Neural cell (in vitro differentiated cells): ENCODE results near the gene PIGA. TPM values are rescaled to one million over a fixed set of nuclear protein-coding genes. Genes with fewer than 3 reads are reported as not detected.

Experiments used
- H2AFZ ChIP-seq: fragments of 200-600, 300-800 bp; sonication (generic), shearing (Covaris generic); 2 replicates; pipeline ENCODE4 v1.6.0; 2014; ENCODE audit warnings: low read depth, mild to moderate bottlenecking, antibody characterized with exemption, low read length, moderate library complexity
- H3F3A ChIP-seq: fragments of 200-600 bp; shearing (Covaris generic); 2 replicates; pipeline ENCODE4 v1.6.1; 2016; ENCODE audit warnings: mild to moderate bottlenecking, moderate library complexity, mixed read lengths, antibody characterized with exemption, low read length; ENCODE audit not compliant: insufficient read depth, poor library complexity, severe bottlenecking
- H3K27ac ChIP-seq: fragments of 200-600, 300-800 bp; sonication (generic), shearing (Covaris generic); 2 replicates; pipeline ENCODE4 v1.5.1; 2014; ENCODE audit warnings: mild to moderate bottlenecking, low read length, moderate library complexity
- H3K27me3 ChIP-seq: fragments of 300-800, 200-600 bp; sonication (generic), shearing (Covaris generic); 2 replicates; pipeline ENCODE4 v1.6.0; 2014; ENCODE audit warnings: mild to moderate bottlenecking, low read depth, low read length, moderate library complexity; ENCODE audit not compliant: insufficient read depth
- H3K36me3 ChIP-seq: fragments of 300-800, 200-600 bp; sonication (generic), shearing (Covaris generic); 2 replicates; pipeline ENCODE4 v1.5.1; 2014; ENCODE audit warnings: mild to moderate bottlenecking, antibody characterized with exemption, low read length, moderate library complexity; ENCODE audit not compliant: insufficient read depth
- H3K4me2 ChIP-seq: fragments of 300-800, 200-600 bp; sonication (generic), shearing (Covaris generic); 2 replicates; pipeline ENCODE4 v1.6.0; 2014; ENCODE audit warnings: mild to moderate bottlenecking, low read length
- H3K4me3 ChIP-seq: fragments of 300-800, 200-600 bp; sonication (generic), shearing (Covaris generic); 2 replicates; pipeline ENCODE4 v1.5.1; 2014; ENCODE audit warnings: mild to moderate bottlenecking, low read length, moderate library complexity
- H3K79me2 ChIP-seq: fragments of 200-600 bp; shearing (Covaris generic); replicated peaks from 2 replicates; pipeline ENCODE4 v1.6.0; 2014; ENCODE audit warnings: mild to moderate bottlenecking, low read length, moderate library complexity; ENCODE audit not compliant: insufficient read depth
- H3K9ac ChIP-seq: fragments of 300-800, 200-600 bp; sonication (generic), shearing (Covaris generic); 2 replicates; pipeline ENCODE4 v1.6.1; 2016; ENCODE audit warnings: mild to moderate bottlenecking, low read length, mixed read lengths
- H3K9me2 ChIP-seq: fragments of 200-600 bp; shearing (Covaris generic); 2 replicates; pipeline ENCODE4 v1.6.1; 2016; ENCODE audit warnings: mild to moderate bottlenecking, low read length, mixed read lengths; ENCODE audit not compliant: insufficient read depth
- H3K9me3 ChIP-seq: fragments of 200-600, 300-800 bp; sonication (generic), shearing (Covaris generic); 2 replicates; pipeline ENCODE4 v1.6.1; 2016; ENCODE audit warnings: mild to moderate bottlenecking, mixed run types, low read length, moderate library complexity, mixed read lengths
- H4K20me1 ChIP-seq: fragments of 200-600 bp; shearing (Covaris generic); 2 replicates; pipeline ENCODE4 v1.6.1; 2016; ENCODE audit warnings: mild to moderate bottlenecking, mixed run types; ENCODE audit not compliant: insufficient read depth
- CTCF ChIP-seq: fragments of 450-650 bp; IDR thresholded peaks from 2 replicates; pipeline ENCODE4 v1.5.1; 2014; ENCODE audit warnings: antibody characterized with exemption, mild to moderate bottlenecking, moderate library complexity; ENCODE audit not compliant: poor library complexity, severe bottlenecking
- EP300 ChIP-seq: fragments of 450-650 bp; conservative IDR thresholded peaks from 2 replicates; pipeline ENCODE4 v1.6.1; 2014; ENCODE audit warnings: antibody characterized with exemption, mild to moderate bottlenecking, moderate library complexity; ENCODE audit not compliant: poor library complexity, severe bottlenecking
- EZH2 ChIP-seq: fragments of 200-600, 300-800 bp; shearing (Covaris generic), sonication (generic); IDR thresholded peaks from 2 replicates; pipeline ENCODE4 v1.6.1; 2014; ENCODE audit warnings: antibody characterized with exemption, low read length, borderline replicate concordance, mild to moderate bottlenecking; ENCODE audit not compliant: insufficient read depth, poor library complexity, severe bottlenecking
- MXI1 ChIP-seq: fragments of 450-650 bp; conservative IDR thresholded peaks from 2 replicates; pipeline ENCODE4 v1.6.1; 2014; ENCODE audit warnings: antibody characterized with exemption, mild to moderate bottlenecking; ENCODE audit not compliant: poor library complexity, severe bottlenecking
- POLR2AphosphoS5 ChIP-seq: IDR thresholded peaks from 2 replicates; pipeline ENCODE4 v1.6.1; 2012
- RAD21 ChIP-seq: fragments of 450-650 bp; conservative IDR thresholded peaks from 2 replicates; pipeline ENCODE4 v1.6.1; 2014; ENCODE audit warnings: antibody characterized with exemption, mild to moderate bottlenecking, moderate library complexity
- REST ChIP-seq: IDR thresholded peaks from 2 replicates; pipeline ENCODE4 v1.6.1; 2012; ENCODE audit warnings: borderline replicate concordance
- SMC3 ChIP-seq: fragments of 450-650 bp; conservative IDR thresholded peaks from 2 replicates; pipeline ENCODE4 v1.6.1; 2014; ENCODE audit warnings: antibody characterized with exemption, mild to moderate bottlenecking, moderate library complexity; ENCODE audit not compliant: poor library complexity
- TAF1 ChIP-seq: IDR thresholded peaks from 2 replicates; pipeline ENCODE4 v1.6.1; 2012; ENCODE audit warnings: low read depth
- polyA plus RNA-seq: library from polyadenylated mRNA; depleted of rRNA; stranded (reverse); fragments of >200 nt; gene quantifications from 2 replicates; pipeline ENCODE4 v1.2.3, GENCODE V29; 2014

The PIGA gene
- polyA plus RNA-seq, 1 donor from 2014 or later, result 17.5 TPM

GRCh38 chrX:15321447-15321846 lies 13.9 kb downstream of the PIGA start:
- H3K4me2 ChIP-seq, result no peak overlapping the region
- no peak overlapping the region for H3K27ac ChIP-seq
- no peaks in the 10 kb centered on the region for H4K20me1 ChIP-seq
- H3K9ac ChIP-seq, result no peak overlapping the region
- H3F3A ChIP-seq, result no peaks in the 10 kb centered on the region
- no peaks in the 10 kb centered on the region for H3K9me3 ChIP-seq
- no peak overlapping the region for H2AFZ ChIP-seq
- no peak for TF ChIP-seq EP300
- no peak for TF ChIP-seq EZH2
- no peak for TF ChIP-seq CTCF
- no peak for TF ChIP-seq SMC3
- no peak for TF ChIP-seq TAF1
- no peak for TF ChIP-seq POLR2AphosphoS5
- no peaks in the 10 kb centered on the region for H3K79me2 ChIP-seq
- no peaks in the 10 kb centered on the region for H3K9me2 ChIP-seq
- H3K36me3 ChIP-seq, result peaks cover 5% of the 10 kb centered on the region
- no peaks in the 10 kb centered on the region for H3K27me3 ChIP-seq
- no peak overlapping the region for H3K4me3 ChIP-seq

- H3K79me2 ChIP-seq, result no peaks in the 10 kb centered on the region
- no peak overlapping the region for H3K27ac ChIP-seq
- H3K4me2 ChIP-seq, result no peak overlapping the region
- H3K36me3 ChIP-seq, result peaks cover 5% of the 10 kb centered on the region
- no peaks in the 10 kb centered on the region for H3F3A ChIP-seq
- H3K9me2 ChIP-seq, result no peaks in the 10 kb centered on the region
- H3K4me3 ChIP-seq, result no peak overlapping the region
- H3K9ac ChIP-seq, result no peak overlapping the region
- TF ChIP-seq EZH2 (no peak), MXI1 (no peak), POLR2AphosphoS5 (no peak), RAD21 (no peak), SMC3 (no peak), EP300 (no peak), TAF1 (no peak), REST (no peak), CTCF (no peak)
- H3K27me3 ChIP-seq, result no peaks in the 10 kb centered on the region
- no peaks in the 10 kb centered on the region for H4K20me1 ChIP-seq
- H2AFZ ChIP-seq, result no peak overlapping the region
- no peaks in the 10 kb centered on the region for H3K9me3 ChIP-seq
Observed at GRCh38 chrX:15320297-15320696, 15.0 kb downstream of the PIGA start.
